HepG2 (cell line): ENCODE results near the gene GAL3ST2. TPM values are rescaled to one million over a fixed set of nuclear protein-coding genes. Genes with fewer than 3 reads are reported as not detected.
A peak's percentile ranks its signal among the peaks of the same experiment; 100 is the strongest.

Experiments
- AHR ChIP-seq: IDR thresholded peaks from 2 replicates; pipeline ENCODE4 v1.6.1; 2018; ENCODE audit warnings: missing genetic modification reagents, missing compliant biosample characterization
- CBX2 ChIP-seq, 2 experiments: fragments of 200-600 bp in 1 of 2; sonication (generic); formaldehyde crosslinking in 1 of 2; IDR thresholded peaks; 2 replicates each; pipeline versions ENCODE4 v1.7.0 to v1.8.1; 2018 to 2022; ENCODE audit warnings: low read depth in 2 of 2, low read length in 1 of 2, mild to moderate bottlenecking in 1 of 2, missing genetic modification reagents in 1 of 2
- CC2D1A ChIP-seq: sonication (generic); formaldehyde crosslinking; IDR thresholded peaks from 2 replicates; pipeline ENCODE4 v1.8.1; 2023; ENCODE audit warnings: mild to moderate bottlenecking, missing genetic modification reagents
- CEBPG ChIP-seq: IDR thresholded peaks from 2 replicates; pipeline ENCODE4 v1.6.1; 2016
- CHD2 ChIP-seq: IDR thresholded peaks from 2 replicates; pipeline ENCODE4 v1.6.1; 2011; ENCODE audit warnings: low read depth, low read length, improper control_type of control experiment
- ESRRA ChIP-seq: sonication (generic); formaldehyde crosslinking; IDR thresholded peaks from 2 replicates; pipeline ENCODE4 v1.5.1; 2020; ENCODE audit warnings: mild to moderate bottlenecking, low read depth, missing genetic modification reagents
- FOXA3 ChIP-seq: IDR thresholded peaks from 2 replicates; pipeline ENCODE4 v1.6.1; 2016; ENCODE audit warnings: missing genetic modification reagents, missing compliant biosample characterization
- FOXP1 ChIP-seq, 2 experiments: fragments of 450-650 bp in 1 of 2; IDR thresholded peaks; 2 replicates each; pipeline ENCODE4 v1.6.1; 2017 to 2018; ENCODE audit warnings: antibody characterized with exemption in 1 of 2
- HMG20B ChIP-seq: conservative IDR thresholded peaks from 2 replicates; pipeline ENCODE4 v1.6.1; 2016; ENCODE audit warnings: missing genetic modification reagents, missing compliant biosample characterization
- HNF4G ChIP-seq, 2 experiments: sonication (generic) in 1 of 2; formaldehyde crosslinking in 1 of 2; IDR thresholded peaks; 2 replicates each; pipeline versions ENCODE4 v1.4.0 to v1.6.1; 2011 to 2020; ENCODE audit warnings: borderline replicate concordance in 2 of 2, low read depth in 2 of 2, mild to moderate bottlenecking in 2 of 2, low read length in 1 of 2, missing genetic modification reagents in 1 of 2, moderate library complexity in 1 of 2
- PAWR ChIP-seq: sonication (generic); formaldehyde crosslinking; IDR thresholded peaks from 2 replicates; pipeline ENCODE4 v1.4.0; 2020; ENCODE audit warnings: missing genetic modification reagents, mild to moderate bottlenecking, borderline replicate concordance
- SMAD1 ChIP-seq: sonication (generic); formaldehyde crosslinking; IDR thresholded peaks from 2 replicates; pipeline ENCODE4 v1.4.0; 2020; ENCODE audit warnings: missing genetic modification reagents, low read depth, mild to moderate bottlenecking, borderline replicate concordance
- TARDBP ChIP-seq: sonication (generic); formaldehyde crosslinking; IDR thresholded peaks from 2 replicates; pipeline ENCODE4 v1.8.0; 2022; ENCODE audit warnings: mild to moderate bottlenecking, missing genetic modification reagents
- ZBTB3 ChIP-seq: sonication (generic); formaldehyde crosslinking; IDR thresholded peaks from 2 replicates; pipeline ENCODE4 v1.4.0; 2020; ENCODE audit warnings: low read depth, mild to moderate bottlenecking, moderate library complexity, missing genetic modification reagents, borderline replicate concordance
- ZC3H13 ChIP-seq: sonication (generic); formaldehyde crosslinking; IDR thresholded peaks from 2 replicates; pipeline ENCODE4 v1.8.1; 2023; ENCODE audit warnings: mild to moderate bottlenecking, missing genetic modification reagents, moderate library complexity
- ZNF253 ChIP-seq: sonication (generic); formaldehyde crosslinking; IDR thresholded peaks from 2 replicates; pipeline ENCODE4 v1.8.0; 2022; ENCODE audit warnings: mild to moderate bottlenecking, missing genetic modification reagents, borderline replicate concordance
- ZNF747 ChIP-seq: sonication (generic); formaldehyde crosslinking; IDR thresholded peaks from 2 replicates; pipeline ENCODE4 v1.8.1; 2023; ENCODE audit warnings: missing genetic modification reagents, mild to moderate bottlenecking, borderline replicate concordance
- ZNF780A ChIP-seq: sonication (generic); formaldehyde crosslinking; IDR thresholded peaks from 2 replicates; pipeline ENCODE4 v1.8.0; 2022; ENCODE audit warnings: mild to moderate bottlenecking, missing genetic modification reagents, moderate library complexity
- ZNF878 ChIP-seq: sonication (generic); formaldehyde crosslinking; IDR thresholded peaks from 2 replicates; pipeline ENCODE4 v1.8.1; 2023; ENCODE audit warnings: mild to moderate bottlenecking, missing genetic modification reagents, moderate library complexity
- ZSCAN21 ChIP-seq: sonication (generic); formaldehyde crosslinking; IDR thresholded peaks from 2 replicates; pipeline ENCODE4 v1.8.0; 2022; ENCODE audit warnings: mild to moderate bottlenecking, missing genetic modification reagents, moderate library complexity, borderline replicate concordance
- ZSCAN9 ChIP-seq: IDR thresholded peaks from 2 replicates; pipeline ENCODE4 v1.6.1; 2016; ENCODE audit warnings: borderline replicate concordance
- polyA plus RNA-seq, 8 experiments: library from polyadenylated mRNA; depleted of rRNA in 3 of 8; stranded (reverse) in 7 of 8; unstranded in 1 of 8; fragments of >200 nt; fragmentation: Illumina TruSeq in 4 of 8; extraction: Trizol in 4 of 8; gene quantifications; 2 replicates each; pipeline versions ENCODE4 v1.2.1 to v1.2.3, GENCODE V29; 2011 to 2016; ENCODE audit warnings: low read depth in 4 of 8, missing spikeins in 1 of 8, mixed read lengths in 1 of 8; ENCODE audit not compliant: insufficient read depth in 1 of 8
- total RNA-seq, 5 experiments: library from RNA; depleted of rRNA; stranded (reverse); fragments of >200 nt; fragmentation: Illumina TruSeq; extraction: Trizol; gene quantifications; 2 replicates each; pipeline ENCODE4 v1.2.3, GENCODE V29; 2016; ENCODE audit warnings: low read depth in 1 of 5
- TF ChIP-seq, protein P1 (sequence below): sonication (generic); formaldehyde crosslinking; IDR thresholded peaks from 2 replicates; pipeline ENCODE4 v1.4.0; 2020; ENCODE audit warnings: missing genetic modification reagents, mild to moderate bottlenecking, borderline replicate concordance
- TF ChIP-seq, protein P2 (sequence below): sonication (generic); formaldehyde crosslinking; IDR thresholded peaks from 2 replicates; pipeline ENCODE4 v1.4.0; 2020; ENCODE audit warnings: missing genetic modification reagents

Gene GAL3ST2
- total and polyA plus RNA-seq, 2 of the 13 experiments (the other 11 are each of a cell fraction or from before 2014, with no cell fraction given) = 0.17 to 0.20 TPM

DNA sequence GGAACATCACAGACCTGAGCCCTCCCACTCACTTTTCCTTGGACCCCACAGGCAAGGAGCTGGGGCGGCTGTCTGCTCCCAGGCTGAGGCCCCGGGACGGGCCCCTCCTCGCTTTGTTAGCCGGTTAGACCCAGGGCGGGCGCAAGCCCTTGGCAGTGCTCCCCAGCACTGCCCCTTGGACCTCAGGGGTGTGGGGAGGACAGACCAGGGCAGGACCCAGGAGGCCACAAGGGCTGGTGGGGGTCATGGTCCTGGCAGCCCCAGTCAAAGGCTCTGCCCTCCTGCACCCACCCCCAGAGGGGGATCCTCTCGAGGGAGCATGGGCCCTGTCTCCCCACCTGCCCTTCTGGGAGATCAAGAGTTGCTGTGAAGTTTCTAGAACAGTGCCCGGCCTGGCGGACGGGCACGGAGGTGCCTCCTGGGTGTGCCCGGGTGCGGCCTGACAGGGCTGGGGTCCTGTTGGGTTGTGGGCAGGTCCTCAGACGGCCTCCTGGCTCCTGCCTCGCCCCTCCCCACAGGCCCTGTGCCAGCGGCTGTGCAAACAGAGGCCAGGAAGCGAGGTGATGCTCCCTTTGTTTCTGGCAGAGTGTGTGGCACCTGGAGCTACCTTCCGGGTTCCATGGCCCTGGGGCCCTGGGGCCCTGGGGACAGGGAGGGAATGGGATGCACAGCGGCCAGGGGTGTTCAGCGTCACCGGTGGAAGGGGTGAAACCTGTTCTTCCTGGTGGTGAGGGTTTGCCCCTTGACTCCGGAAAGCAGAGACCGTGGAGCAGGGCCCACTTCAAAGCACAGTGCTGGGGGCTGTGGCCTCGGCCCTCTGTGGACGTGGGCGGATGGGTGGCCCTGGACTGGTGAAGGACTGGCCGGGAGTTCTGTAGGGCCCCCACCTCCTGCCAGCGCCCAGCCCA lies 2.9 kb upstream of the GAL3ST2 start (continued):
- TF ChIP-seq CEBPG (CRISPR knock-in tag) = peak; percentile 8; the same call in 1 of the 2 replicates
- no peak; the same call in 1 of the 2 replicates for TF ChIP-seq ESRRA (CRISPR knock-in tag)
- no peak for TF ChIP-seq HMG20B (CRISPR knock-in tag)
- no peak for TF ChIP-seq CHD2
- TF ChIP-seq AHR (CRISPR knock-in tag) = no peak
- no peak; the same call in 1 of the 2 replicates for TF ChIP-seq ZNF878
- no peak for TF ChIP-seq ZBTB3 (CRISPR knock-in tag)
- no peak for TF ChIP-seq CBX2 (IDR thresholded peaks at IDR 0.05; ENCODE audit: low read depth, low read length)
- no peak; the same call in 1 of the 2 replicates for TF ChIP-seq CBX2 (CRISPR knock-in tag; IDR thresholded peaks at IDR 0.05; ENCODE audit: low read depth)
- TF ChIP-seq PAWR = 0 out of 2 replicates have a peak, but pooled peaks have one; percentile 4
- peak; percentile 77 for TF ChIP-seq FOXA3 (CRISPR knock-in tag)
- 0 out of 2 replicates have a peak, but pooled peaks have one; percentile 24 for TF ChIP-seq ZNF780A (CRISPR knock-in tag)
- 0 out of 2 replicates have a peak, but pooled peaks have one; percentile 54 for TF ChIP-seq ZNF747 (CRISPR knock-in tag)
- TF ChIP-seq FOXP1 (IDR thresholded peaks at IDR 0.05) = no peak
- TF ChIP-seq FOXP1 (CRISPR knock-in tag; IDR thresholded peaks at IDR 0.05) = peak; percentile 4; the same call in 1 of the 2 replicates
- peak; percentile 80 for TF ChIP-seq HNF4G (IDR thresholded peaks at IDR 0.05; ENCODE audit: borderline replicate concordance, low read depth, low read length)
- peak; percentile 34; the same call in 1 of the 2 replicates for TF ChIP-seq HNF4G (CRISPR knock-in tag; IDR thresholded peaks at IDR 0.05; ENCODE audit: borderline replicate concordance, low read depth)
- TF ChIP-seq ZNF253 (CRISPR knock-in tag) = peak; percentile 64; the same call in 1 of the 2 replicates
- TF ChIP-seq CC2D1A = peak; percentile 83; the same call in 1 of the 2 replicates
- TF ChIP-seq ZSCAN21 (CRISPR knock-in tag) = peak; percentile 25; the same call in 1 of the 2 replicates
- TF ChIP-seq, protein P1, sequence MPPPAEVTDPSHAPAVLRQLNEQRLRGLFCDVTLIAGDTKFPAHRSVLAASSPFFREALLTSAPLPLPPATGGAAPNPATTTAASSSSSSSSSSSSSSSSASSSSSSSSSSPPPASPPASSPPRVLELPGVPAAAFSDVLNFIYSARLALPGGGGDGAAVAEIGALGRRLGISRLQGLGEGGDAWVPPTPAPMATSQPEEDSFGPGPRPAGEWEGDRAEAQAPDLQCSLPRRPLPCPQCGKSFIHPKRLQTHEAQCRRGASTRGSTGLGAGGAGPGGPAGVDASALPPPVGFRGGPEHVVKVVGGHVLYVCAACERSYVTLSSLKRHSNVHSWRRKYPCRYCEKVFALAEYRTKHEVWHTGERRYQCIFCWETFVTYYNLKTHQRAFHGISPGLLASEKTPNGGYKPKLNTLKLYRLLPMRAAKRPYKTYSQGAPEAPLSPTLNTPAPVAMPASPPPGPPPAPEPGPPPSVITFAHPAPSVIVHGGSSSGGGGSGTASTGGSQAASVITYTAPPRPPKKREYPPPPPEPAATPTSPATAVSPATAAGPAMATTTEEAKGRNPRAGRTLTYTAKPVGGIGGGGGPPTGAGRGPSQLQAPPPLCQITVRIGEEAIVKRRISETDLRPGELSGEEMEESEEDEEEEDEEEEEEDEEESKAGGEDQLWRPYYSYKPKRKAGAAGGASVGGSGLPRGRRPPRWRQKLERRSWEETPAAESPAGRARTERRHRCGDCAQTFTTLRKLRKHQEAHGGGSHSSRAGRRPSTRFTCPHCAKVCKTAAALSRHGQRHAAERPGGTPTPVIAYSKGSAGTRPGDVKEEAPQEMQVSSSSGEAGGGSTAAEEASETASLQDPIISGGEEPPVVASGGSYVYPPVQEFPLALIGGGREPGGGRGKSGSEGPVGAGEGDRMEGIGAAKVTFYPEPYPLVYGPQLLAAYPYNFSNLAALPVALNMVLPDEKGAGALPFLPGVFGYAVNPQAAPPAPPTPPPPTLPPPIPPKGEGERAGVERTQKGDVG (CRISPR knock-in tag) = peak; percentile 19; the same call in 1 of the 2 replicates
- TF ChIP-seq, protein P2, sequence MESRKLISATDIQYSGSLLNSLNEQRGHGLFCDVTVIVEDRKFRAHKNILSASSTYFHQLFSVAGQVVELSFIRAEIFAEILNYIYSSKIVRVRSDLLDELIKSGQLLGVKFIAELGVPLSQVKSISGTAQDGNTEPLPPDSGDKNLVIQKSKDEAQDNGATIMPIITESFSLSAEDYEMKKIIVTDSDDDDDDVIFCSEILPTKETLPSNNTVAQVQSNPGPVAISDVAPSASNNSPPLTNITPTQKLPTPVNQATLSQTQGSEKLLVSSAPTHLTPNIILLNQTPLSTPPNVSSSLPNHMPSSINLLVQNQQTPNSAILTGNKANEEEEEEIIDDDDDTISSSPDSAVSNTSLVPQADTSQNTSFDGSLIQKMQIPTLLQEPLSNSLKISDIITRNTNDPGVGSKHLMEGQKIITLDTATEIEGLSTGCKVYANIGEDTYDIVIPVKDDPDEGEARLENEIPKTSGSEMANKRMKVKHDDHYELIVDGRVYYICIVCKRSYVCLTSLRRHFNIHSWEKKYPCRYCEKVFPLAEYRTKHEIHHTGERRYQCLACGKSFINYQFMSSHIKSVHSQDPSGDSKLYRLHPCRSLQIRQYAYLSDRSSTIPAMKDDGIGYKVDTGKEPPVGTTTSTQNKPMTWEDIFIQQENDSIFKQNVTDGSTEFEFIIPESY = 0 out of 2 replicates have a peak, but pooled peaks have one; percentile 28
- TF ChIP-seq TARDBP = 0 out of 2 replicates have a peak, but pooled peaks have one; percentile 23
- TF ChIP-seq ZSCAN9 = peak; percentile 44
- TF ChIP-seq SMAD1 (CRISPR knock-in tag) = no peak; the same call in 1 of the 2 replicates
- TF ChIP-seq ZC3H13 (CRISPR knock-in tag) = peak; percentile 98
